Prostate gland (tissue), 2 donors: ENCODE data around the gene KCTD3.

Source experiments
- POLR2AphosphoS5 ChIP-seq: sonication (generic); formaldehyde crosslinking; IDR thresholded peaks from one replicate; pipeline ENCODE4 v1.6.1; 2017; ENCODE audit warnings: antibody characterized with exemption
- TF ChIP-seq, protein P1 (sequence below), 4 experiments: fragments of 200-600 bp in 2 of 4; fragments of 450-650 bp in 2 of 4; sonication (generic) in 2 of 4; IDR thresholded peaks; 1 replicate in 3 of 4; 2 replicates in 1 of 4; pipeline ENCODE4 v1.5.1; 2016 to 2019; ENCODE audit warnings: antibody characterized with exemption in 4 of 4, mild to moderate bottlenecking in 2 of 4, moderate library complexity in 2 of 4

DNA sequence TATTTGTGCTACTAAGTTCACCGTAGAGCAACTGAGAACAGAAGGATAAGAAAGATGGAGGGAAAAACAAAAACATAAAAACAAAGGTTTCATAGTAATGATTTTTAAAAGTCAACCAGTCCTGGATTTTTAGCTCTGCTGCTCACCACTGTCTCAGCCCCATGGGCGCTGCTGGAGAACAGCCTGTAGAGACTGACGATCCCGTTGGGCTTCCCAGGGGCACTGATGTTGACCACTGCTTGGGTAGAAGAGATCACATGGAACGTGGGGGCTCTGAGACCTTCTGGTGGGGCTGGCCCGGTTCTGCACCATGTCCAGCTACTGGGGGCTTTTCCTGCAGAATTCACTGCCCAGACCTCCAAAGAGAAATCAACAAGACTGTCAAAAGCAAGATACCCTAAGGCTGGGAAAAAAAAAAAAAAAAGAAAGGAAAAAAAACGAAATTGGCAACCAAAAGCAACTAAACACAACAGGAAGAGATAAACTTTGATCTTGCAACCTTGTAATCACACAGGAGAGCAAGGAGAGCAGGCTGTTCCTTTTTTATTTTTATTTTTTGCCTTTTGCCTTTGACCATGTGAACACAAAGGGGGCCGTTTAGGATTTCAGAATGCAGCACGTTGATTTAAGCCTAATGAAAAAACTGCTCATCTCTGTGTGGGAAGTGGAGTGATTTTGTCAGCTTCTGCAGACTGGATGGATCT lies 83.5 kb downstream of the KCTD3 start:
- TF ChIP-seq, protein P1, sequence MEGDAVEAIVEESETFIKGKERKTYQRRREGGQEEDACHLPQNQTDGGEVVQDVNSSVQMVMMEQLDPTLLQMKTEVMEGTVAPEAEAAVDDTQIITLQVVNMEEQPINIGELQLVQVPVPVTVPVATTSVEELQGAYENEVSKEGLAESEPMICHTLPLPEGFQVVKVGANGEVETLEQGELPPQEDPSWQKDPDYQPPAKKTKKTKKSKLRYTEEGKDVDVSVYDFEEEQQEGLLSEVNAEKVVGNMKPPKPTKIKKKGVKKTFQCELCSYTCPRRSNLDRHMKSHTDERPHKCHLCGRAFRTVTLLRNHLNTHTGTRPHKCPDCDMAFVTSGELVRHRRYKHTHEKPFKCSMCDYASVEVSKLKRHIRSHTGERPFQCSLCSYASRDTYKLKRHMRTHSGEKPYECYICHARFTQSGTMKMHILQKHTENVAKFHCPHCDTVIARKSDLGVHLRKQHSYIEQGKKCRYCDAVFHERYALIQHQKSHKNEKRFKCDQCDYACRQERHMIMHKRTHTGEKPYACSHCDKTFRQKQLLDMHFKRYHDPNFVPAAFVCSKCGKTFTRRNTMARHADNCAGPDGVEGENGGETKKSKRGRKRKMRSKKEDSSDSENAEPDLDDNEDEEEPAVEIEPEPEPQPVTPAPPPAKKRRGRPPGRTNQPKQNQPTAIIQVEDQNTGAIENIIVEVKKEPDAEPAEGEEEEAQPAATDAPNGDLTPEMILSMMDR (IDR thresholded peaks at IDR 0.05) = no peak
- no peak for TF ChIP-seq POLR2AphosphoS5
